RWPE2 (cell line): ENCODE results near the gene SDC4.

Experiments
- ATAC-seq: fragments of 200-7000 bp; cut with Tn5 transposase; 3 replicates; pipeline ENCODE4 v1.9.1; 2021; ENCODE audit warnings: low read depth
- DNase-seq: peaks from one replicate; pipeline ENCODE4 v3.0.0-alpha.2; 2020; ENCODE audit warnings: low spot score
- H3K27ac ChIP-seq: fragments of 450-650 bp; 2 replicates; pipeline ENCODE4 v1.5.1; 2017; ENCODE audit warnings: mild to moderate bottlenecking; ENCODE audit not compliant: poor library complexity, severe bottlenecking
- H3K27me3 ChIP-seq: fragments of 250-450 bp; sonication (Bioruptor Pico); 2 replicates; pipeline ENCODE4 v1.5.1; 2021; ENCODE audit warnings: mild to moderate bottlenecking, moderate library complexity; ENCODE audit not compliant: insufficient read depth, poor library complexity, severe bottlenecking
- H3K36me3 ChIP-seq: fragments of 250-450 bp; sonication (Bioruptor Pico); 2 replicates; pipeline ENCODE4 v1.5.1; 2020; ENCODE audit warnings: low read depth, mild to moderate bottlenecking, moderate library complexity
- H3K4me1 ChIP-seq: fragments of 250-450 bp; sonication (Bioruptor Pico); 2 replicates; pipeline ENCODE4 v1.5.1; 2021; ENCODE audit warnings: mild to moderate bottlenecking, moderate library complexity; ENCODE audit not compliant: insufficient read depth, poor library complexity, severe bottlenecking
- H3K4me3 ChIP-seq: fragments of 250-450 bp; sonication (Bioruptor Pico); 2 replicates; pipeline ENCODE4 v1.5.1; 2021; ENCODE audit warnings: mild to moderate bottlenecking, moderate library complexity; ENCODE audit not compliant: severe bottlenecking
- H3K9me3 ChIP-seq: fragments of 250-450 bp; sonication (Bioruptor Pico); 2 replicates; pipeline ENCODE4 v1.5.1; 2021; ENCODE audit warnings: mild to moderate bottlenecking, moderate library complexity; ENCODE audit not compliant: severe bottlenecking
- TF ChIP-seq, protein P1 (sequence below): fragments of 450-650 bp; IDR thresholded peaks from one replicate; pipeline ENCODE4 v1.5.1; 2017; ENCODE audit warnings: mild to moderate bottlenecking, moderate library complexity; ENCODE audit not compliant: poor library complexity, severe bottlenecking

Gene SDC4

DNA sequence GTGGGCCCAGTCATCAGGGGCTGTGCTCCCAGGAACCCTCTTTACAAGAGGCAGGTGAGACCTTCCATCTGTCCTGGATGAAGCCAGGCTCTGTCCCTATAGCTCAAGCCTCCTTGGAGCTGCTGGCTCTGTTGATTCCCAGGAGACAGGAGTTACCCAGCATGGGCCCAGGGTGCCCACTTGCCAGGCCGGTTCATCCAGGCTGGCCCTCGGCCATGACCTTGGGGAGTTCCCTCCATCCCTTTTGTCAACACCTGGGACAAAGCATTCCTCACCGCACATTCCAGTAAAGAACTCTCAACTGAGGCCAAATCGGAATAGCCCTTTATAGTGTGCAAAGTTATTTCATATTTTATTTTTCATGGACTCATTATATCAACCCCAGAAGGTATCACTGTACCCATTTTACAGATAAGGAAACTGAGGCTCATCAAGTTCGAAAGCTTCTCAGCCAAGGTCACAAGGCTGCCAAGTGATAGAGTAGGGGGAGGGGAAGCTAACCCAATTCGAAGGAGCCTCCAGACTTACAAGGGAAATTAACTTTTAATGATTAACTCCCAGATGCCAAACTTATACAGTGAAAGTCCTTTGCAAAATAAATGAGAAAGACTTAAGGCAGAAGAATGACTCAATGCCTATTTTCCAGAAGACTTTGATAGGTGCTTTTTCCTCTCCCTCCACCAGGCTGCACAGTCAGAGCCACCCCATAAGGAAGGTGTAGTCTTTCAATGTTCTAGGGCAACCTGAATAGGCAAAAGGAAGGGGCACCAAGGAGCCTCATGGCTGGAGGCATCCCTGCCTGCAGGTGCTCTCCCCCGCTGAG lies 18.5 kb downstream of the SDC4 start:
- H3K27ac ChIP-seq = no peak overlapping the region
- ATAC-seq = peak; percentile 14; the same call in 1 of the 3 replicates
- H3K4me1 ChIP-seq = no peaks in the 10 kb centered on the region
- H3K36me3 ChIP-seq = peaks cover 97% of the 10 kb centered on the region
- H3K9me3 ChIP-seq = no peaks in the 10 kb centered on the region
- no peak for DNase-seq
- TF ChIP-seq, protein P1, sequence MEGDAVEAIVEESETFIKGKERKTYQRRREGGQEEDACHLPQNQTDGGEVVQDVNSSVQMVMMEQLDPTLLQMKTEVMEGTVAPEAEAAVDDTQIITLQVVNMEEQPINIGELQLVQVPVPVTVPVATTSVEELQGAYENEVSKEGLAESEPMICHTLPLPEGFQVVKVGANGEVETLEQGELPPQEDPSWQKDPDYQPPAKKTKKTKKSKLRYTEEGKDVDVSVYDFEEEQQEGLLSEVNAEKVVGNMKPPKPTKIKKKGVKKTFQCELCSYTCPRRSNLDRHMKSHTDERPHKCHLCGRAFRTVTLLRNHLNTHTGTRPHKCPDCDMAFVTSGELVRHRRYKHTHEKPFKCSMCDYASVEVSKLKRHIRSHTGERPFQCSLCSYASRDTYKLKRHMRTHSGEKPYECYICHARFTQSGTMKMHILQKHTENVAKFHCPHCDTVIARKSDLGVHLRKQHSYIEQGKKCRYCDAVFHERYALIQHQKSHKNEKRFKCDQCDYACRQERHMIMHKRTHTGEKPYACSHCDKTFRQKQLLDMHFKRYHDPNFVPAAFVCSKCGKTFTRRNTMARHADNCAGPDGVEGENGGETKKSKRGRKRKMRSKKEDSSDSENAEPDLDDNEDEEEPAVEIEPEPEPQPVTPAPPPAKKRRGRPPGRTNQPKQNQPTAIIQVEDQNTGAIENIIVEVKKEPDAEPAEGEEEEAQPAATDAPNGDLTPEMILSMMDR = peak; percentile 17
- no peak overlapping the region for H3K4me3 ChIP-seq
- no peaks in the 10 kb centered on the region for H3K27me3 ChIP-seq

DNA sequence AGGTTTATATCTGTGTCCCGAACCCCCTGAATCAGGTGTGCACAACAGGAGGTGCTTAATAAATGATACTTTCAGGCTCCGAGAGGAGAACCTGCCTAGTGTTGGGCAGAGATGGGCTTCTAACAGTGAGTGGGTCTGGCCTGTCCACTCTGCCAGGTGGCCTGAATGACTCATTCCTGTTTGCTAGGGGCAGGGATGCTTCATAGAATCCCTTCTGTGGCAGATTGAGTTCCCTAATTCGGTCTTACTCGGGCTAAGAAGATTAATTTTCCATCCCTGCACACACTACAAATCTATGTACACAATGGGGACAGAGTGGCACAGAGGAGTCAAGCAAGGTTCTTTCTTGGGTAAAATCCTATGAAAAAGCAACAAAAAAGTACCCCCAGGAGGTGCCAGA lies 19.8 kb downstream of the SDC4 start:
- H3K27ac ChIP-seq = no peak overlapping the region
- H3K4me3 ChIP-seq = no peak overlapping the region
- no peaks in the 10 kb centered on the region for H3K9me3 ChIP-seq
- TF ChIP-seq, protein P1 = no peak
- ATAC-seq (no peak), DNase-seq (no peak)
- H3K4me1 ChIP-seq = no peaks in the 10 kb centered on the region
- no peaks in the 10 kb centered on the region for H3K27me3 ChIP-seq
- peaks cover 92% of the 10 kb centered on the region for H3K36me3 ChIP-seq

DNA sequence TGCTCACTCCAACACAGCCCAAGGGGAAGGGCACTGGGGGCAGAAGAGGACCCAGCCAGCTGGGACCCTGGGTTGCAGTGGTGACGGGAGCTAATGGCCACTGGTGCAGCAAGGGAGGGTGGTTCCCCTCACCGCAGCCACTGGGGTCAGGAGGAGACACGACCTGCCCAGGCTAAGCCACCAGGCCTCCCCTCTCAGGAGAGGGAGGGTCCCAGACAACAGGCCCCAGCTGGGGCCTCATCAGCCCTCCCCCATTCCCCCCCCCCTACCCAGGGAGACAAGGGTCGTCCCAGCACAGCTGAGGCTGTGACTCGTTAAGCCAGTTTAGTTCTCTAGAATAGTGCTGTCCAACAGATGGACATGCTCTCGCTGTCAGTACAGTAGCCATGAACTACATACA lies 22.9 kb downstream of the SDC4 start:
- TF ChIP-seq, protein P1 = no peak
- Histone ChIP-seq H3K27ac (peak overlapping the region; percentile 19), H3K4me1 (no peaks in the 10 kb centered on the region), H3K27me3 (no peaks in the 10 kb centered on the region), H3K36me3 (peaks cover 61% of the 10 kb centered on the region), H3K9me3 (no peaks in the 10 kb centered on the region), H3K4me3 (no peak overlapping the region)
- ATAC-seq (peak; percentile 0; the same call in 1 of the 3 replicates), DNase-seq (no peak)

DNA sequence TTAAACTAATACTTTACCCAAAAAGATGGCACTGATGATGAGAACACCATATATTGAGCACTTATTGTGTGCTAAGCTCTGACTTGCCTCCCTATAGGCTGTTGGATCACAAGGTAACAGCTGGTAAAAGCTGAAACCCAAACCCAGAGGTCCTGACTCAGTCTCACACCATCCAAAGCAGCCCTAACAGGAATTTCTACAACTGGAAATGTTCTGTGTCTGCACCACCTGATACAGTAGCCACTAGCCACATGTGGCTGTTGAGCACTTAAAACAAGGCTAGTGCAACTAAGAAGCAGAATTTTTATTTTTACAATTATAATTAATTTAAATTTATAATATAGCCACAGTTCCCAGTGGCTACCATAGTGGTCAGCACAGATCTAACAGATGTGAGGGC lies 24.5 kb downstream of the SDC4 start:
- TF ChIP-seq, protein P1 = no peak
- Histone ChIP-seq H3K36me3 (peaks cover 45% of the 10 kb centered on the region), H3K4me1 (peaks cover 2% of the 10 kb centered on the region), H3K27ac (peak overlapping the region; percentile 19), H3K9me3 (no peaks in the 10 kb centered on the region), H3K4me3 (no peak overlapping the region), H3K27me3 (no peaks in the 10 kb centered on the region)
- DNase-seq (no peak), ATAC-seq (peak; percentile 62)

DNA sequence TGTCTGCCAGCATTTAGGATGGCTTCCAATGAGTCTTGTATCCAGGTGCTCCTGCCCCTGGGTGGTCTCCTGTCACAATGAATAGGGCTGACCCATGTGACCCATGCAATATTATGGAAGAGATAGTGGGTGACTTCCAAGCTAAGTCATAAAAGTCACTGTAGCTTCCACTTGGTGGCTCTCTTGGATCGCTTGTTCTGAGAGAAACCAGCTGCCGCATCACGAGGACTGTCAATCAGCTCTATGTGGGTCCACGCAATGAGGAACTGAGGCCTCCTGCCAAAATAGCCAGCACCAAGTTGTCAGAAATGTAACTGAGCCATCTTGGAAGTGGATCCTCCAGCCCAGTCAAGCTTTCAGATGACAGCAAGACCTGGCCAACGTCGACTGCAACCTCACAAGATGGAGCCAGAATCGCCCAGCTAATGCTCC lies 25.3 kb downstream of the SDC4 start:
- no peaks in the 10 kb centered on the region for H3K27me3 ChIP-seq
- no peak overlapping the region for H3K4me3 ChIP-seq
- TF ChIP-seq, protein P1 = peak; percentile 94
- no peaks in the 10 kb centered on the region for H3K9me3 ChIP-seq
- H3K4me1 ChIP-seq = peaks cover 2% of the 10 kb centered on the region
- DNase-seq = no peak
- peaks cover 37% of the 10 kb centered on the region for H3K36me3 ChIP-seq
- peak; percentile 32; the same call in 2 of the 3 replicates for ATAC-seq
- H3K27ac ChIP-seq = no peak overlapping the region
